H1 (cell line): ENCODE results near the gene CUL4A. TPM values are rescaled to one million over a fixed set of nuclear protein-coding genes. Genes with fewer than 3 reads are reported as not detected.

ENCODE experiments used
- ATF3 ChIP-seq: IDR thresholded peaks from 2 replicates; pipeline ENCODE4 v1.6.1; 2011; ENCODE audit warnings: low read depth, mild to moderate bottlenecking, low read length; ENCODE audit not compliant: insufficient read depth
- BCL11A ChIP-seq, 2 experiments: IDR thresholded peaks; one replicate each; pipeline ENCODE4 v1.6.1; 2011; ENCODE audit warnings: low read depth in 2 of 2, low read length in 2 of 2, mild to moderate bottlenecking in 2 of 2
- CHD2 ChIP-seq: IDR thresholded peaks from 2 replicates; pipeline ENCODE4 v1.6.1; 2012; ENCODE audit warnings: low read length, improper control_type of control experiment
- CHD7 ChIP-seq: fragments of 300-600 bp; sonication (generic); IDR thresholded peaks from 2 replicates; pipeline ENCODE4 v1.7.1; 2012; ENCODE audit warnings: low read length, moderate library complexity, mild to moderate bottlenecking, inconsistent platforms; ENCODE audit not compliant: insufficient replicate concordance
- CTCF ChIP-seq, 3 experiments: IDR thresholded peaks; 1 replicate in 2 of 3; 2 replicates in 1 of 3; pipeline versions ENCODE4 v1.5.1 to v1.6.1; 2011; ENCODE audit warnings: low read length in 3 of 3, mild to moderate bottlenecking in 3 of 3, inconsistent platforms in 2 of 3, low read depth in 1 of 3, moderate library complexity in 1 of 3; ENCODE audit not compliant: insufficient read depth in 1 of 3; ENCODE audit errors: control extremely low read depth in 1 of 3
- GABPA ChIP-seq: IDR thresholded peaks from 2 replicates; pipeline ENCODE4 v1.6.1; 2011; ENCODE audit warnings: mild to moderate bottlenecking, low read length, moderate library complexity, borderline replicate concordance; ENCODE audit not compliant: insufficient read depth
- JUND ChIP-seq: IDR thresholded peaks from 2 replicates; pipeline ENCODE4 v1.6.1; 2011; ENCODE audit warnings: mild to moderate bottlenecking, improper control_type of control experiment, low read length
- RBBP5 ChIP-seq: IDR thresholded peaks from 2 replicates; pipeline ENCODE4 v1.7.1; 2012; ENCODE audit warnings: low read depth, mild to moderate bottlenecking, inconsistent platforms, low read length, moderate library complexity, borderline replicate concordance
- TAF1 ChIP-seq: IDR thresholded peaks from 2 replicates; pipeline ENCODE4 v1.6.1; 2011; ENCODE audit warnings: mild to moderate bottlenecking, low read depth, low read length
- polyA plus RNA-seq, 7 experiments: library from polyadenylated mRNA; depleted of rRNA in 3 of 7; stranded (reverse) in 5 of 7; unstranded in 2 of 7; fragments of >200 nt in 5 of 7; fragments of 200-250 nt in 2 of 7; gene quantifications; 1 replicate in 5 of 7; 2 replicates in 1 of 7; 4 replicates in 1 of 7; pipeline versions ENCODE4 v1.2.1 to v1.2.3, GENCODE V29; 2011 to 2013; ENCODE audit warnings: missing spikeins in 2 of 7, mixed read lengths in 2 of 7
- total RNA-seq: library from RNA; stranded (reverse); fragmentation: NEBNext Ultra II Directional; extraction: Animal tissue kit (Norgen Biotek cat#: 25700); gene quantifications from 2 replicates; pipeline ENCODE4 v1.2.1, GENCODE V29; 2021

The CUL4A gene
- total and polyA plus RNA-seq, 2 of the 8 experiments (the other 6 are each of a cell fraction or from before 2014, with no cell fraction given): 54.7 to 101 TPM

GRCh38 chr13:113304121-113304520 is 94.7 kb downstream of the CUL4A start (continued):
- no peak for TF ChIP-seq CHD7
- no peak for TF ChIP-seq JUND
- no peak for TF ChIP-seq CTCF (IDR thresholded peaks at IDR 0.05; ENCODE audit: control extremely low read depth in 1 of 3, insufficient read depth in 1 of 3, low read depth in 1 of 3, low read length in 3 of 3)
- TF ChIP-seq CHD2: no peak
- TF ChIP-seq RBBP5: no peak
- no peak for TF ChIP-seq ATF3
- TF ChIP-seq TAF1: no peak
- TF ChIP-seq GABPA: no peak
- TF ChIP-seq BCL11A (IDR thresholded peaks at IDR 0.05; ENCODE audit: low read depth in 2 of 2, low read length in 2 of 2): no peak
